Measurements from ENCODE around the gene THPO. TPM values are rescaled to one million over a fixed set of nuclear protein-coding genes. Genes with fewer than 3 reads are reported as not detected.

Gene THPO
- total and polyA plus RNA-seq, 10 of the 15 experiments (the other 5 are each of a cell fraction or from before 2014, with no cell fraction given), result not detected

DNA sequence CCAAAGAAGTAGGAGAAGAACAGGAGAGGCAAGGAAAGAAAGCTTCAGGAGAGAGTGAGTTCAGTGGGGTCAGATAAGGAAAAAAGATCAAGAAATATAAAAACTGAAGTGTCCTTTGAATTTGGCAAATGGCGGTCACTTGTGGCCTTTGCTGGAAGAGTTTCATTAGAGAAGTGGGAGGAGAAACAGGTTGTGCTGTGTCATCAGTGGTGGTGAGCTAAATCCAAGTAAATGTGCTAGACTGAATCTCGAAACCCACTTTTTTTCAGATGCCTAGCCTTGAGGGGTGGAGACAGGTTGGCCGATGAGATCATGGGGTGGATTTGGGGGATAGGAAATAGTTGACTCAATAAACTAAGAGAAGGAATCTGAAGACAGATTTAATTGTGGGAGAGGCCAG, 45.6 kb upstream of the THPO start:
- Histone ChIP-seq H4K20me1 (ENCODE audit: control insufficient read depth, insufficient read depth) (no peaks in the 10 kb centered on the region), H3K36me3 (ENCODE audit: control insufficient read depth in 2 of 2, insufficient read depth in 2 of 2, low read length in 1 of 2) (no peaks in the 10 kb centered on the region), H3K27me3 (replicated peaks in 1 of 2; ENCODE audit: control insufficient read depth in 2 of 2, insufficient read depth in 2 of 2, low read length in 1 of 2) (no peaks in the 10 kb centered on the region), H3K4me3 (no peak overlapping the region), H3K9ac (ENCODE audit: control insufficient read depth, insufficient read depth, low read length) (no peak overlapping the region), H3K4me1 (ENCODE audit: control insufficient read depth, insufficient read depth, low read length) (no peaks in the 10 kb centered on the region), H3K4me2 (ENCODE audit: control insufficient read depth, insufficient read depth) (no peak overlapping the region), H2AFZ (ENCODE audit: control insufficient read depth, low read depth, low read length) (no peak overlapping the region), H3K79me2 (ENCODE audit: control insufficient read depth, insufficient read depth, low read length) (no peaks in the 10 kb centered on the region), H3K27ac (ENCODE audit: control insufficient read depth, insufficient read depth) (no peak overlapping the region), H3K9me3 (replicated peaks; ENCODE audit: control insufficient read depth, insufficient read depth, low read length) (no peaks in the 10 kb centered on the region)
- no peak for FAIRE-seq
- no TSS peak for BruUV-seq (replicated peaks)
- ChIA-PET POLR2A (no interaction called here), RAD21 (ENCODE audit: unreplicated experiment) (no interaction called here), SMC1A (ENCODE audit: uncharacterized antibody, unreplicated experiment) (interaction anchor here (0.7 to 1.1 kb wide), 2 partner anchors 52 to 805 kb away, joined by 3 read pairs; no protein-coding TSS in a partner anchor), CTCF (interaction anchor here (1.0 to 1.2 kb wide), 2 partner anchors 44 to 88 kb away, joined by 3 read pairs; no protein-coding TSS in a partner anchor)
- intact Hi-C loops (cut with micrococcal nuclease; ENCODE audit: unreplicated experiment) (no loop called here), in situ Hi-C loops (cut with MboI) (no loop called here)
- WGBS (ENCODE audit: insufficient coverage, insufficient replicate concordance, low lambda C conversion rate, missing lambda C conversion rate), result 45% methylated on average over 3 of the region's 3 CpGs
- DNase-seq (ENCODE audit: low read depth, low spot score), result no peak
- ATAC-seq, result no peak
- TF ChIP-seq, protein P1, sequence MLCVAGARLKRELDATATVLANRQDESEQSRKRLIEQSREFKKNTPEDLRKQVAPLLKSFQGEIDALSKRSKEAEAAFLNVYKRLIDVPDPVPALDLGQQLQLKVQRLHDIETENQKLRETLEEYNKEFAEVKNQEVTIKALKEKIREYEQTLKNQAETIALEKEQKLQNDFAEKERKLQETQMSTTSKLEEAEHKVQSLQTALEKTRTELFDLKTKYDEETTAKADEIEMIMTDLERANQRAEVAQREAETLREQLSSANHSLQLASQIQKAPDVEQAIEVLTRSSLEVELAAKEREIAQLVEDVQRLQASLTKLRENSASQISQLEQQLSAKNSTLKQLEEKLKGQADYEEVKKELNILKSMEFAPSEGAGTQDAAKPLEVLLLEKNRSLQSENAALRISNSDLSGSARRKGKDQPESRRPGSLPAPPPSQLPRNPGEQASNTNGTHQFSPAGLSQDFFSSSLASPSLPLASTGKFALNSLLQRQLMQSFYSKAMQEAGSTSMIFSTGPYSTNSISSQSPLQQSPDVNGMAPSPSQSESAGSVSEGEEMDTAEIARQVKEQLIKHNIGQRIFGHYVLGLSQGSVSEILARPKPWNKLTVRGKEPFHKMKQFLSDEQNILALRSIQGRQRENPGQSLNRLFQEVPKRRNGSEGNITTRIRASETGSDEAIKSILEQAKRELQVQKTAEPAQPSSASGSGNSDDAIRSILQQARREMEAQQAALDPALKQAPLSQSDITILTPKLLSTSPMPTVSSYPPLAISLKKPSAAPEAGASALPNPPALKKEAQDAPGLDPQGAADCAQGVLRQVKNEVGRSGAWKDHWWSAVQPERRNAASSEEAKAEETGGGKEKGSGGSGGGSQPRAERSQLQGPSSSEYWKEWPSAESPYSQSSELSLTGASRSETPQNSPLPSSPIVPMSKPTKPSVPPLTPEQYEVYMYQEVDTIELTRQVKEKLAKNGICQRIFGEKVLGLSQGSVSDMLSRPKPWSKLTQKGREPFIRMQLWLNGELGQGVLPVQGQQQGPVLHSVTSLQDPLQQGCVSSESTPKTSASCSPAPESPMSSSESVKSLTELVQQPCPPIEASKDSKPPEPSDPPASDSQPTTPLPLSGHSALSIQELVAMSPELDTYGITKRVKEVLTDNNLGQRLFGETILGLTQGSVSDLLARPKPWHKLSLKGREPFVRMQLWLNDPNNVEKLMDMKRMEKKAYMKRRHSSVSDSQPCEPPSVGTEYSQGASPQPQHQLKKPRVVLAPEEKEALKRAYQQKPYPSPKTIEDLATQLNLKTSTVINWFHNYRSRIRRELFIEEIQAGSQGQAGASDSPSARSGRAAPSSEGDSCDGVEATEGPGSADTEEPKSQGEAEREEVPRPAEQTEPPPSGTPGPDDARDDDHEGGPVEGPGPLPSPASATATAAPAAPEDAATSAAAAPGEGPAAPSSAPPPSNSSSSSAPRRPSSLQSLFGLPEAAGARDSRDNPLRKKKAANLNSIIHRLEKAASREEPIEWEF (IDR thresholded peaks at IDR 0.05; ENCODE audit: insufficient replicate concordance, low read depth, low read length), result no peak
- TF ChIP-seq, protein P2, sequence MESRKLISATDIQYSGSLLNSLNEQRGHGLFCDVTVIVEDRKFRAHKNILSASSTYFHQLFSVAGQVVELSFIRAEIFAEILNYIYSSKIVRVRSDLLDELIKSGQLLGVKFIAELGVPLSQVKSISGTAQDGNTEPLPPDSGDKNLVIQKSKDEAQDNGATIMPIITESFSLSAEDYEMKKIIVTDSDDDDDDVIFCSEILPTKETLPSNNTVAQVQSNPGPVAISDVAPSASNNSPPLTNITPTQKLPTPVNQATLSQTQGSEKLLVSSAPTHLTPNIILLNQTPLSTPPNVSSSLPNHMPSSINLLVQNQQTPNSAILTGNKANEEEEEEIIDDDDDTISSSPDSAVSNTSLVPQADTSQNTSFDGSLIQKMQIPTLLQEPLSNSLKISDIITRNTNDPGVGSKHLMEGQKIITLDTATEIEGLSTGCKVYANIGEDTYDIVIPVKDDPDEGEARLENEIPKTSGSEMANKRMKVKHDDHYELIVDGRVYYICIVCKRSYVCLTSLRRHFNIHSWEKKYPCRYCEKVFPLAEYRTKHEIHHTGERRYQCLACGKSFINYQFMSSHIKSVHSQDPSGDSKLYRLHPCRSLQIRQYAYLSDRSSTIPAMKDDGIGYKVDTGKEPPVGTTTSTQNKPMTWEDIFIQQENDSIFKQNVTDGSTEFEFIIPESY (IDR thresholded peaks at IDR 0.05), result no peak
- TF ChIP-seq POLR2A (IDR thresholded peaks at IDR 0.05; ENCODE audit: low read depth, low read length) (no peak), CREB1 (IDR thresholded peaks at IDR 0.05; ENCODE audit: low read depth) (no peak), FOXM1 (IDR thresholded peaks at IDR 0.05; ENCODE audit: low read depth, low read length) (no peak)
- TF ChIP-seq, protein P3, sequence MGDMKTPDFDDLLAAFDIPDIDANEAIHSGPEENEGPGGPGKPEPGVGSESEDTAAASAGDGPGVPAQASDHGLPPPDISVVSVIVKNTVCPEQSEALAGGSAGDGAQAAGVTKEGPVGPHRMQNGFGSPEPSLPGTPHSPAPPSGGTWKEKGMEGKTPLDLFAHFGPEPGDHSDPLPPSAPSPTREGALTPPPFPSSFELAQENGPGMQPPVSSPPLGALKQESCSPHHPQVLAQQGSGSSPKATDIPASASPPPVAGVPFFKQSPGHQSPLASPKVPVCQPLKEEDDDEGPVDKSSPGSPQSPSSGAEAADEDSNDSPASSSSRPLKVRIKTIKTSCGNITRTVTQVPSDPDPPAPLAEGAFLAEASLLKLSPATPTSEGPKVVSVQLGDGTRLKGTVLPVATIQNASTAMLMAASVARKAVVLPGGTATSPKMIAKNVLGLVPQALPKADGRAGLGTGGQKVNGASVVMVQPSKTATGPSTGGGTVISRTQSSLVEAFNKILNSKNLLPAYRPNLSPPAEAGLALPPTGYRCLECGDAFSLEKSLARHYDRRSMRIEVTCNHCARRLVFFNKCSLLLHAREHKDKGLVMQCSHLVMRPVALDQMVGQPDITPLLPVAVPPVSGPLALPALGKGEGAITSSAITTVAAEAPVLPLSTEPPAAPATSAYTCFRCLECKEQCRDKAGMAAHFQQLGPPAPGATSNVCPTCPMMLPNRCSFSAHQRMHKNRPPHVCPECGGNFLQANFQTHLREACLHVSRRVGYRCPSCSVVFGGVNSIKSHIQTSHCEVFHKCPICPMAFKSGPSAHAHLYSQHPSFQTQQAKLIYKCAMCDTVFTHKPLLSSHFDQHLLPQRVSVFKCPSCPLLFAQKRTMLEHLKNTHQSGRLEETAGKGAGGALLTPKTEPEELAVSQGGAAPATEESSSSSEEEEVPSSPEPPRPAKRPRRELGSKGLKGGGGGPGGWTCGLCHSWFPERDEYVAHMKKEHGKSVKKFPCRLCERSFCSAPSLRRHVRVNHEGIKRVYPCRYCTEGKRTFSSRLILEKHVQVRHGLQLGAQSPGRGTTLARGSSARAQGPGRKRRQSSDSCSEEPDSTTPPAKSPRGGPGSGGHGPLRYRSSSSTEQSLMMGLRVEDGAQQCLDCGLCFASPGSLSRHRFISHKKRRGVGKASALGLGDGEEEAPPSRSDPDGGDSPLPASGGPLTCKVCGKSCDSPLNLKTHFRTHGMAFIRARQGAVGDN (IDR thresholded peaks at IDR 0.05), result no peak
- TF ChIP-seq, protein P4, sequence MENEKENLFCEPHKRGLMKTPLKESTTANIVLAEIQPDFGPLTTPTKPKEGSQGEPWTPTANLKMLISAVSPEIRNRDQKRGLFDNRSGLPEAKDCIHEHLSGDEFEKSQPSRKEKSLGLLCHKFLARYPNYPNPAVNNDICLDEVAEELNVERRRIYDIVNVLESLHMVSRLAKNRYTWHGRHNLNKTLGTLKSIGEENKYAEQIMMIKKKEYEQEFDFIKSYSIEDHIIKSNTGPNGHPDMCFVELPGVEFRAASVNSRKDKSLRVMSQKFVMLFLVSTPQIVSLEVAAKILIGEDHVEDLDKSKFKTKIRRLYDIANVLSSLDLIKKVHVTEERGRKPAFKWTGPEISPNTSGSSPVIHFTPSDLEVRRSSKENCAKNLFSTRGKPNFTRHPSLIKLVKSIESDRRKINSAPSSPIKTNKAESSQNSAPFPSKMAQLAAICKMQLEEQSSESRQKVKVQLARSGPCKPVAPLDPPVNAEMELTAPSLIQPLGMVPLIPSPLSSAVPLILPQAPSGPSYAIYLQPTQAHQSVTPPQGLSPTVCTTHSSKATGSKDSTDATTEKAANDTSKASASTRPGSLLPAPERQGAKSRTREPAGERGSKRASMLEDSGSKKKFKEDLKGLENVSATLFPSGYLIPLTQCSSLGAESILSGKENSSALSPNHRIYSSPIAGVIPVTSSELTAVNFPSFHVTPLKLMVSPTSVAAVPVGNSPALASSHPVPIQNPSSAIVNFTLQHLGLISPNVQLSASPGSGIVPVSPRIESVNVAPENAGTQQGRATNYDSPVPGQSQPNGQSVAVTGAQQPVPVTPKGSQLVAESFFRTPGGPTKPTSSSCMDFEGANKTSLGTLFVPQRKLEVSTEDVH (IDR thresholded peaks at IDR 0.05; ENCODE audit: low read depth, partially characterized antibody), result no peak
- TF ChIP-seq, protein P5, sequence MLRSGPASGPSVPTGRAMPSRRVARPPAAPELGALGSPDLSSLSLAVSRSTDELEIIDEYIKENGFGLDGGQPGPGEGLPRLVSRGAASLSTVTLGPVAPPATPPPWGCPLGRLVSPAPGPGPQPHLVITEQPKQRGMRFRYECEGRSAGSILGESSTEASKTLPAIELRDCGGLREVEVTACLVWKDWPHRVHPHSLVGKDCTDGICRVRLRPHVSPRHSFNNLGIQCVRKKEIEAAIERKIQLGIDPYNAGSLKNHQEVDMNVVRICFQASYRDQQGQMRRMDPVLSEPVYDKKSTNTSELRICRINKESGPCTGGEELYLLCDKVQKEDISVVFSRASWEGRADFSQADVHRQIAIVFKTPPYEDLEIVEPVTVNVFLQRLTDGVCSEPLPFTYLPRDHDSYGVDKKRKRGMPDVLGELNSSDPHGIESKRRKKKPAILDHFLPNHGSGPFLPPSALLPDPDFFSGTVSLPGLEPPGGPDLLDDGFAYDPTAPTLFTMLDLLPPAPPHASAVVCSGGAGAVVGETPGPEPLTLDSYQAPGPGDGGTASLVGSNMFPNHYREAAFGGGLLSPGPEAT (IDR thresholded peaks at IDR 0.05; ENCODE audit: low read depth), result no peak
